Measurements from ENCODE around the gene GATAD1.

DNA sequence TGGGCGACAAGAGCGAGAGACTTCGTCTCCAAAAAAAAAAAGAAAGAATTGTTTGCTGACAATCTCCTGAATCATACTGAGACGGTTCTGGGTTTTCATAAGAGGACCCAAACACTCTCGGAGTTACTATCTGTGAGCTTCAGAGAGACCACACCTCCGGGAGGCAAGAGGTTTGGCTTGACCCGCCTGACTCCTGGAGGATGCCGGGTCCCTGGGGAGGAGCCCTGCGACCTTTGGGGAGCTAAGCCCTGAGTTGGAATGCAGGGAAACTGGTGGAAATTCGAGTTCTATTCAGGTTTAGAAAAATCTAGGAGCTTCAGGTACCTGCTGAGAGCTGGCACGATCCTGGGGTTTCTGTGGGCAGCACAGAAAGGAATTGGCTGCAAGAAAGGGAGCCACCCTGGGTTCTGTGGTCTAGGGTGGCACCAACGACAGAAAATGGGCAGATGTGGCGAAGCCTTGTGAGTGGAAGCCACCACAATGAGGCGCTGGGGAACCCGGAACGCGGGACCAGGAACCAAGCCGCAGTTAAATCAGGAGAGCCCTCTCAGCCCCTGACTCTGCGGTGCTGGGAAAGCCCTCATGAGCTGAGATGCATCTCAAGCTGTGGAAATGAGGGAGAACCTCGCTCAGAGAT lies 21.9 kb upstream of the GATAD1 start:
- TF ChIP-seq, protein P1, sequence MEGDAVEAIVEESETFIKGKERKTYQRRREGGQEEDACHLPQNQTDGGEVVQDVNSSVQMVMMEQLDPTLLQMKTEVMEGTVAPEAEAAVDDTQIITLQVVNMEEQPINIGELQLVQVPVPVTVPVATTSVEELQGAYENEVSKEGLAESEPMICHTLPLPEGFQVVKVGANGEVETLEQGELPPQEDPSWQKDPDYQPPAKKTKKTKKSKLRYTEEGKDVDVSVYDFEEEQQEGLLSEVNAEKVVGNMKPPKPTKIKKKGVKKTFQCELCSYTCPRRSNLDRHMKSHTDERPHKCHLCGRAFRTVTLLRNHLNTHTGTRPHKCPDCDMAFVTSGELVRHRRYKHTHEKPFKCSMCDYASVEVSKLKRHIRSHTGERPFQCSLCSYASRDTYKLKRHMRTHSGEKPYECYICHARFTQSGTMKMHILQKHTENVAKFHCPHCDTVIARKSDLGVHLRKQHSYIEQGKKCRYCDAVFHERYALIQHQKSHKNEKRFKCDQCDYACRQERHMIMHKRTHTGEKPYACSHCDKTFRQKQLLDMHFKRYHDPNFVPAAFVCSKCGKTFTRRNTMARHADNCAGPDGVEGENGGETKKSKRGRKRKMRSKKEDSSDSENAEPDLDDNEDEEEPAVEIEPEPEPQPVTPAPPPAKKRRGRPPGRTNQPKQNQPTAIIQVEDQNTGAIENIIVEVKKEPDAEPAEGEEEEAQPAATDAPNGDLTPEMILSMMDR (CRISPR knock-in tag; IDR thresholded peaks at IDR 0.05): peak; percentile 19; the same call in 1 of the 2 replicates
- TF ChIP-seq SIN3B (IDR thresholded peaks at IDR 0.05; ENCODE audit: low read length) (no peak), KLF13 (CRISPR knock-in tag; IDR thresholded peaks at IDR 0.05) (no peak), SP1 (IDR thresholded peaks at IDR 0.05) (no peak), SP1 (CRISPR knock-in tag; IDR thresholded peaks at IDR 0.05) (no peak), IRF1 (CRISPR knock-in tag; IDR thresholded peaks at IDR 0.05; ENCODE audit: low read depth) (no peak), FOSL1 (CRISPR knock-in tag; IDR thresholded peaks at IDR 0.05; ENCODE audit: borderline replicate concordance) (no peak), ZNF737 (CRISPR knock-in tag; IDR thresholded peaks at IDR 0.05; ENCODE audit: borderline replicate concordance) (no peak)
